HG03439 (cell line): Measurements from ENCODE around the gene FER.
"Not testable (repeated sequence)": the region's sequence is repeated elsewhere in the genome, so short reads cannot be mapped to it uniquely, and the experiment has no call there.

Experiments
- ATAC-seq: cut with Tn5 transposase; IDR thresholded peaks from one replicate; pipeline ENCODE4 v1.9.1; 2021; ENCODE audit warnings: mild to moderate bottlenecking, moderate library complexity; ENCODE audit not compliant: unreplicated experiment

The FER gene

GRCh38 chr5:108797396-108797795 lies 49.7 kb downstream of the FER start:
- ATAC-seq, result no peak

GRCh38 chr5:108797986-108798385 lies 50.3 kb downstream of the FER start:
- ATAC-seq, result no peak

GRCh38 chr5:108798513-108799265 lies 51.0 kb downstream of the FER start:
- ATAC-seq, result no peak

DNA sequence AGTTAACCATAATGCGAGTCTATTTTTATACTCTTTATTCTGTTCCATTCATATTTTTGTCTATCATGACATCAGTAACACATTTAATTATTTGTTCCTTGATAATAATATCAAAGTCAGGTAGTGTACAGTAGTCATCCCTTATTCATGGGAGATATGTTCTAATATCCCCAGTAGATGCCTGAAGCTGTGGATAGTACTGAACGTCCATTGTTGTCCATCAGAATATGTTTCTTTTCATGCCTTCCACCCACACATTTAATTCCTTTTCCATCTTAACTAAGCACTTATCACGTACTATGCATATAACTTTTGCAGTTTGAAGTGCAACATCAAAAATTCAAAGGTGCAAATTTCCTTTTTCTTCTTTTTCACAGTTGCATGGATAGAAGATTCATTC lies 53.6 kb downstream of the FER start:
- ATAC-seq, result no peak

GRCh38 chr5:108801776-108802175 lies 54.1 kb downstream of the FER start:
- no peak for ATAC-seq

DNA sequence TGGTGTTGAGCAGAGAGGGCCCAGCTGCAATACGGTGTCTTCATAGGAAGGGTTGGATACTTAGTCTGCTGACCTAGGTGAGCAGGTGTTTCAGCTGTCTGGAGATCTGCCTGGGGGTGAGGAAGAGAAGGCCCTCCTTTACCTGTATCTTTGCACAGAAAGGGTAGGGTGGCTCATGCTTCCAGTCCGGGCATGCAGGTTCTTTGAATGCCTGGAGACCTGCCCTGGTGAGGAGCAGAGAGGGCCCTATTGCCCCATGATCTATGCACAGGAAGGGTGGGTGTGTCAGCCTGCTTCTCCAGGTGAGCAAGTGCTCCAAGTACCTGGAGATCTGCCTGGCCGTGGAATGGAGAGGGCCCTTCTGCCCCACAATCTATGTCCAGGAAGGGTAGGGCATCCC lies 63.0 kb downstream of the FER start:
- no peak for ATAC-seq

- no peak for ATAC-seq
Measured at GRCh38 chr5:108813673-108814072, 66.0 kb downstream of the FER start.

- no peak for ATAC-seq
Measured at GRCh38 chr5:108814551-108814950, 66.9 kb downstream of the FER start.

DNA sequence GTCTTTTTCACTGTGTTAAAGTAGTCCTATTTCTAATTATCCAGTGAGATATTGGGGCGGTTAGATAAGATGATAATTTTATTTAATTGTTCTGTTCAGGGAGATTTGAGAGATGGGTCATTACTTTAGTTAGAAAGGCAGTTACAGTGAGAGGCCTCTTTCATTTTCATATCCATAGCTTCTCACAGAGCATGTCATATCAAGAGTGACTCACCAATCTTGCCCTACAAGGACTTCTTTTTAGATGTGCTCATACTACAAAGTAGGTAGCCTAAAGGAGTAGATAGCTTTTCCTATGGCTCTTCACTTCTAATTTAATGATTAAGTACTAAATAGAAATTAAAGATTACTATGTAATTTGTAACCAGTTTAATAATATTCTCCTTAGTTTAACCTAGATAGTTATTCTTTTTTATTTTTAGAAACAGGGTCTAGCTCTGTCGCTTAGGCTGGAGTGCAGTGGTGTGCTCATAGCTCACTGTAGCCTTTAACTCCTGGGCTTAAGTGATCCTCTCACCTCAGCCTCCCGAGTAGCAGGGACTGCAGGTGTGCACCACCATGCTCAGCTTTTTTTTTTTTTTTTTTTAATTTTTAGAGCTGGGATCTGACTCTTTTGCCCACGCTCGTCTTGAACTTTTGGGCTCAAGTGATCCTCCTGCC lies 71.0 kb downstream of the FER start:
- ATAC-seq, result peak; percentile 85

DNA sequence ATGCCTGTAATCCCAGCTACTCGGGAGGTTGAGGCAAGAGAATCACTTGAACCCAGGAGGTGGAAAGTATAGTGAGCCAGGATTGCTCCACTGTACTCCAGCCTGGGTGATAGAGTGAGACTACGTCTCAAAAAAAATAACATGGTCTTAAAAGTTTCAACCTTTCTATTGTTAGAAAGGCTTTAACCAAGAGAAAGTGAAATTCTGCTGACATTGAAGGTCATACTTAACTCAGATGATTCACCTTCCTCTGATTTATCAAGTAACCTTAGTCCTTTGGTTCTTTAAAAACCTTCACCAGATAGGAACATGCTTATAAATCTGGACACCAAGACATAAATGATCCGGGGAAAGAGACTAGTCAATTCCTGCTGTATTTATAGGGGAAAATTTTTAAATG lies 73.3 kb downstream of the FER start:
- ATAC-seq, result no peak

DNA sequence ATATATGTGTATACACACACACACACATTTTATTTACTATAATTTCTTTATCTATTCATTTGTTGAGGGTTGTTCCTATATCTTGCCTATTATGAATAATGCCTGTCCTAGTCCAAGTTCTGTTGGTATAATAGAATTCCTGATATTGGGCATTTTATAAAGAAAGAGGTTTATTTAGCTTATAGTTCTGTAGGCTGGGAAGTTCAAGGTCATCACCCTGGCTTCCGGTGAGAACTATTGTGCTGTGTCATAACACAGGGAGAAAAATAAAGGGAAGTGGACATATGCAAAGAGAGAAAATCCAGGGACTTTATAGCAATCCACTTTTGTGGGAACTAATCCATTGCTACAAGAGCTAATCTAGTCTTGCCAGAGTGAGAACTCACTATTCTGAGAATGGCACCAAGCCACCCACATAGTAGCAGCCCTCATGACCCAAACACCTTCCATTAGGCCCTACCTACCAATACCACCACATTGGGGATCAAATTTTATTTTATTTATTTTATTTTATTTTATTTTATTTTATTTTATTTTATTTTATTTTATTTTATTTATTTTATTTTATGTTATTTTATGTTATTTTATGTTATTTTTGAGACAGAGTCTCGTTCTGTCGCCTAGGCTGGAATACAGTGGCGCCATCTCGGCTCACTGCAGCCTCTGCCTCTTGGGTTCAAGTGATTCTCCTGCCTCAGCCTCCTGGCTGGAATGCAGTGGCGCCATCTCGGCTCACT lies 74.7 kb downstream of the FER start:
- ATAC-seq, result no peak

DNA sequence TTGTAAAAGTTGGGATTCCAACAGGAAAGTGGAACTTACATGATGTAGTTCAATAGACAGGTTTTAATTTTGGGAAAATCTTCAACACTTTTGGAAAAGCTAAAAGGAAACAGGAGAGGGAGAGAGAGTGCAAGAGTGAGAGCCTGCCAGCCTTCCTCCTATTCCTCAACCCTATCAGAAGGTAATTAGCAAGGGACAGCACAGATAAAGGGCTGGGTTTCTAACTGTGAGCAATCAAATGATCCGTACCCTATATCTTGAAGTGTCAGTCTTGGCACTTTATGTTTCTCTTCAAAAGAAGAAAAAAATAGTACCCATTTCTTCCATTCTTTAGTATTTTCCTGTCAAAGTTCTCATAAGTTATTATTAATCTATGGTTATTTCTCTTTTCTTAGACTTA lies 79.4 kb downstream of the FER start:
- ATAC-seq, result no peak

- no peak for ATAC-seq
Measured at GRCh38 chr5:108830705-108831276, 83.1 kb downstream of the FER start.

- no peak for ATAC-seq
Measured at GRCh38 chr5:108836492-108836891, 88.8 kb downstream of the FER start.

- not testable (repeated sequence) for ATAC-seq
Measured at GRCh38 chr5:108842260-108842941, 94.7 kb downstream of the FER start.

- not testable (repeated sequence) for ATAC-seq
Measured at GRCh38 chr5:108851129-108851528, 103.4 kb downstream of the FER start.

DNA sequence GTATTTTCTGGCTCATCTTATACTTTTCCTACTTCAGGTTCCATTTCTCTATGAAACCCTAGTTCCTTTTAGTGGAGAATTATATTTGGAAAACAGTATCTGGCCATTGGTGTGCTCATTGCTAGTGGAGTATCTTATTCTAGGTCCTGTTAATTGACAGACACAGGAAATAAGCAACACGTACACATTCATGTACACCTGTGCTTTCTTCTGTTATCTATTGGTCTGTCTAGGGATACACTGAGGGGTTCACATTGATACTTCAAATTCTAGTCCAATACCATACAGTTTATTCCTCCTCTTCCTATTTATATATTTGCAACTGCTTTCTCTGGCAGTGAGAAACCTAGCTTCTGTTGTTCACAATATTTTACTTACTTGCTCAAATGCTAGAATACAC lies 110.2 kb downstream of the FER start:
- ATAC-seq, result no peak

GRCh38 chr5:108858959-108859358 lies 111.3 kb downstream of the FER start:
- ATAC-seq, result peak; percentile 91

- no peak for ATAC-seq
Measured at GRCh38 chr5:108862211-108862610, 114.5 kb downstream of the FER start.

DNA sequence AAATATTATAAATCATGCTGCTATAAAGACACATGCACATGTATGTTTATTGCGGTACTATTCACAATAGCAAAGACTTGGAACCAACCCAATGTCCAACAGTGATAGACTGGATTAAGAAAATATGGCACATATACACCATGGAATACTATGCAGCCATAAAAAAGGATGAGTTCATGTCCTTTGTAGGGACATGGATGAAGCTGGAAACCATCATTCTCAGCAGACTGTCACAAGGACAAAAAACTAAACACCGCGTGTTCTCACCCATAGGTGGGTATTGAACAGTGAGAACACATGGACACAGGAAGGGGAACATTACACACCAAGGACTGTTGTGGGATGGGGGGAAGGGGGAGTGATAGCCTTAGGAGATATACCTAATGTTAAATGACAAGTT lies 118.4 kb downstream of the FER start:
- ATAC-seq, result not testable (repeated sequence)

- no peak for ATAC-seq
Measured at GRCh38 chr5:108867656-108868055, 120.0 kb downstream of the FER start.
